HG03064 (cell line): ENCODE data around the gene GRIN3B.
"Not testable (repeated sequence)": the region's sequence is repeated elsewhere in the genome, so short reads cannot be mapped to it uniquely, and the experiment has no call there.

Source experiments
- ATAC-seq: cut with Tn5 transposase; IDR thresholded peaks from one replicate; pipeline ENCODE4 v1.9.1; 2021; ENCODE audit warnings: low read depth; ENCODE audit not compliant: unreplicated experiment

The GRIN3B gene, protein sequence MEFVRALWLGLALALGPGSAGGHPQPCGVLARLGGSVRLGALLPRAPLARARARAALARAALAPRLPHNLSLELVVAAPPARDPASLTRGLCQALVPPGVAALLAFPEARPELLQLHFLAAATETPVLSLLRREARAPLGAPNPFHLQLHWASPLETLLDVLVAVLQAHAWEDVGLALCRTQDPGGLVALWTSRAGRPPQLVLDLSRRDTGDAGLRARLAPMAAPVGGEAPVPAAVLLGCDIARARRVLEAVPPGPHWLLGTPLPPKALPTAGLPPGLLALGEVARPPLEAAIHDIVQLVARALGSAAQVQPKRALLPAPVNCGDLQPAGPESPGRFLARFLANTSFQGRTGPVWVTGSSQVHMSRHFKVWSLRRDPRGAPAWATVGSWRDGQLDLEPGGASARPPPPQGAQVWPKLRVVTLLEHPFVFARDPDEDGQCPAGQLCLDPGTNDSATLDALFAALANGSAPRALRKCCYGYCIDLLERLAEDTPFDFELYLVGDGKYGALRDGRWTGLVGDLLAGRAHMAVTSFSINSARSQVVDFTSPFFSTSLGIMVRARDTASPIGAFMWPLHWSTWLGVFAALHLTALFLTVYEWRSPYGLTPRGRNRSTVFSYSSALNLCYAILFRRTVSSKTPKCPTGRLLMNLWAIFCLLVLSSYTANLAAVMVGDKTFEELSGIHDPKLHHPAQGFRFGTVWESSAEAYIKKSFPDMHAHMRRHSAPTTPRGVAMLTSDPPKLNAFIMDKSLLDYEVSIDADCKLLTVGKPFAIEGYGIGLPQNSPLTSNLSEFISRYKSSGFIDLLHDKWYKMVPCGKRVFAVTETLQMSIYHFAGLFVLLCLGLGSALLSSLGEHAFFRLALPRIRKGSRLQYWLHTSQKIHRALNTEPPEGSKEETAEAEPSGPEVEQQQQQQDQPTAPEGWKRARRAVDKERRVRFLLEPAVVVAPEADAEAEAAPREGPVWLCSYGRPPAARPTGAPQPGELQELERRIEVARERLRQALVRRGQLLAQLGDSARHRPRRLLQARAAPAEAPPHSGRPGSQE

DNA sequence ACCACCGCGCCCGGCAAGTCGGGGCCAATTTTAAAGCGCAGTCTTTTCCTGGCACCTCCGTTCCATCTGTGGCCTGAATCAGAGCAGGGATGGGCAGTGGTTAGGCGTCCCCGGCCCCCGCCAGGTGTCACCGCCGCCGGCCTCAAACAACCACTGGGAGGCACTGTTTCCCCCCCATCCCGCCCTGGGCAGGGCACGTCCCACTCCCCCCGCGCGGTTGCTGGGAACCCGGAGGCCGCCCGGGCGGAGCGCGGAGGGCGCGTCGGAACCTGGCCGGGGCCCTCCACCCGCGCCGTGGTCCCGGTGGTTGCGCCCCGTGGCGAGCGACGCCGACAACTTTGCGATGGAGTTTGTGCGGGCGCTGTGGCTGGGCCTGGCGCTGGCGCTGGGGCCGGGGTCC, at the start of gene GRIN3B:
TSS of gene GRIN3B (plus strand) at position 325 of the 400 bp plus-strand sequence. CDS start at position 344, 19 bp downstream.
- no peak for ATAC-seq

GRCh38 chr19:952049-952679, 48.1 kb upstream of the GRIN3B start:
- ATAC-seq: no peak

DNA sequence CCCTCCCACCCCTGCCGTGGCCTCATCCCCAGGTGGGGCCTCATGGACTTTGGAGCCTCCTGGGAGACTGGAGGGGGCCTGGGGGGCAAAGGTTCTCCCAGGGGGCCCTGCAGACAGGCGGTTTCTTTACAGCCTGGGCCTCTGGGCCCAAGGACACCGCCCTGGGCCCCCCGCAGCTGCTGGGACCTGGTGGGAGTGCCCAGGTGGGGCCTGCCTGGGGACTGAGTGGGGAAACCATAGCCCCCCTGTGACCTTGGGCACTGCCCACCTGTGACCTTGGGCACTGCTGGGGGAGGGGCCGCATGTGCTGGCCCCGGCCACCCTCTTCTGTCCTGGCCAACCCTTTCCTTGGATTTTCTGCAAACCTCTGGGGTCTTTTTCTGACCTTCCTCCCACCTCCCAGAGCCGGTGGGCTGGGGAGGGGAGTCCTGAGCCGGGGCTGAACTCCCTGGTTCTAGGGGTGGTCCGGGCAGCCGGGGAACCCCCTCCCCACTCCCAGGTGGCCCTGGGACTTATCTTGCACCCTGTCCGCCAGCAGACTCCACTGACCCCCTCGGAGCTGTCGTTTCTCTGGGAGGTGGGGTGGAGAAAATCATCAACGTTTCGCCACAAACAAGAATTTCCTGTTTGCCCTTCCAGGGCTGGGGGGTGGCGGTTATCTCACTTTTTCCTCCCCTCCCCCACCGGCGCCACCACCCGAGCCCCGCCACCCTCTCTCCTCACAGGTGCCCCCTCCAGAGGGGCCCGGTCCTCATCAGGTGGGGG, 47.4 kb upstream of the GRIN3B start:
- no peak for ATAC-seq

DNA sequence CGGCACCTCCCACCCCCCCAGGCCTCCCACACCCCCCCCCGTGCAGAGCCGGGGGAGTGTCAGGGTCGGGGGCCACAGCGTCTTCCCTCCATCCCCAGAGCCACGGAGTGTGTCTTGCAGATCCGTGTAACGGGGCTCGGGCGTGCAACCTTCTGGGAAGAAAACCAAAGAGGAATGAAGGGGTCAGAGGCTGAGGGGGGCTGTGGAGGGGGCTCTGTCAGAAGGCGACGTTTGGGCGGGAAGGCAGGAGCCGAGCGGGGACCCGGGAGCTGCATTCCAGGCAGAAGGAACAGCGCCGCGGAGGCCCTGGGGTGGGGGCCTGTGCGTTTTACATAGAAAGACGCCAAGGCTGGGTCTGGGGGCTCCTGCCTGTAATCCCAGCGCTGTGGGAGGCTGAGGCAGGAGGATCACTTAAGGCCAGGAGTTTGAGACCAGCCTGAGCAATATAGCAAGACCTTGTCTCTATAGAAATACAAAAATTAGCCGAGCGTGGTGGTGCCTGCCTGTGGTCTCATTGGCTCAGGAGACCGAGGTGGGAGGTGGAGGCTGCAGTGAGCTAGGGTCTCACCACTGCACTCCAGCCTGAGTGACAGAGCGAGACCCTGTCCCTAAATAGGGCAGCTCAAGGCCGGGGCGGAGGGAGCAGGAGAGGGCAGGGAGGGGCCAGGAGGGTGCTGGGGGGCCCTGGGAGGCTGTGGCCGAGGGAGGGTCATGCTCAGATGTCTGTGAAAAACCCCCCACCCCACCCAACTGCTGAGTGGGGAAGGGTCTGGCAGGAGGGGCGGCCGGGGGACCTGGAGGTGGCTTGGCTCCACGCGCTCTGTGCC, 46.6 kb upstream of the GRIN3B start:
- no peak for ATAC-seq

GRCh38 chr19:954272-954671, 45.9 kb upstream of the GRIN3B start:
- ATAC-seq: no peak

DNA sequence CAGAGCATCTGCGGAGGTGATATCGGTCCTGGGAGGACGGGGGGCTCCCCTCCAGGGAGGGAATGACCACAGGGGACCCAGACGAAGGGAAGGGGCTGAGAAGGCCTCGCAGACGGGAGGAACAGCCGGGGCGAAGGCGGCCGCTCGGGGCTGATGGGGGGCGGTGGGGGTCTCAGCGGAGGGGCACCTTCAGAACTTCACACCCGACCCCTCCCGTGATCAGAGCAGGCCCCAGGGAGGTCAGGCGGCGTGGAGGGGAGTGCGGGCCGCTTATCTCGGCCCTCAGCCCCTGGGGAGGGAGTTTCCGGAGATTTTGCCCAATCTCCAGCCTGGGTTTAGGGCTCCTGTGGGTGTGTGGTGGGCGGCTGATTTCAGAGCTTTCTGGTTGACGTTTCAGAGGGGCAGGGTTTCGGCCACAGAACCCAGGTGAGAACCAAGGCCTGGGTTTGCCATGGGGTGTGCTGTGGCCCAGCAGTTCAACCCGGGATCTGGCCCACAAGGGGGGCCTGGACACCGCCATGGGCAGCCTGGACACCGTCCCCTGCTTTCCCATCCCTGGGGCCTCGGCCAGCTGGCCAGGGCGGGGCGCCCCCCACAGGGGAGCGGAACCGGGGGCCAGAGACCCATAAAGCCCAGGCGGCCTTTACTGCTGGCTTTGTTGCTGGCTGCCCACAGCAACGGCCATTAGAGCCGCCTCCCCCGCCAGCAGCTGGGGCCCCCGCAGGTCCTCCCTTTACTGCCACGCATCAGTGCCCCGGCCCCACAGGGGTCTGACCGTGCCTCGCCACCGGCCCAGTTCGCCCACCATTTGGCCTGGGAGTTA, 45.3 kb upstream of the GRIN3B start:
- ATAC-seq: no peak

DNA sequence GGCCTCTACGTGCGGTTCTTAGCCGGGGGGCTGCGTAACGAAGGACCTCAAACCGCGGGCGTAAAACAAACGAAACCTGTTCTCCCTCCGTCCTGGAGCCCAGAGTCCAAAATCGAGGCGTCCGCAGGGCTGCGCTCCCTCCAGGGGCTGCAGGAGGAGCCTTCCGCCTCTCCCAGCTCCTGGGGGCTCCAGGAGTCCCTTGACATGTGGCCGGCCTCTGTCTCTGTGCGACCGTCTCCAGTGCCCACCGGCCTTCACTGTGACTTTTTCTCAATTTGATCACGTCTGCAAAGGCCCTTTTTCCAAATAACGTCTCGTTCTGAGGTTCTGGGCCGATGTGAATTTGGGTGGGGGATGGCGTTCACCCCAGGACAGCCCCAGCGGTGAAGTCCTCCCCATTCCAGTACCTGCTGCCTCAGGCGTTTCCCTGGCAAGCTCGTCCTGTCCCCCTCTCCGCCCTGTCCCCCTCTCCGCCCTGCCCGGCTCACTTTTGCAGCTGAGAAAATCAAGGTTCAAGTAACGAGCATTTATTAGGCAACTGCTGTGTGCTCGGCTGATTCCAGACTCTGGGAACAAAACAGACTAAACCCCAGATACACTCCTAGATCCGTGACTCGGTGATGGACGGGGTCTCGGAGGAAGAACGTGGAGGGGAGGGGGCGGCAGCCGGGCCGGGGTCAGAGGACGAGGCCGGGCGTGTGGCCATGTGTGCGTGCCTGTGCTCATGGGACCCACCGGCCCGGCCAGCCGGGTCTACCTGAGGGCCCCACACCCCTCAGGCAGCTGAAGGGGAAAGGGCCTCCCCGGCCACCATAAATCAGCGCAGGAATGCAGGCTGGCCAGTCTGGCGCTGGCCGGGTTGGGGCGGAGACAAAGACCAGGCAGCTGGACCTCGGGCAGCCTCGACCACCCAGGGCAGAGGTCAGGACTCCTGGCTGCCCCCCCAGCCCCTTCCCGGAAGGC, 44.1 kb upstream of the GRIN3B start:
- ATAC-seq: no peak

GRCh38 chr19:956766-957440, 43.3 kb upstream of the GRIN3B start:
- no peak for ATAC-seq

DNA sequence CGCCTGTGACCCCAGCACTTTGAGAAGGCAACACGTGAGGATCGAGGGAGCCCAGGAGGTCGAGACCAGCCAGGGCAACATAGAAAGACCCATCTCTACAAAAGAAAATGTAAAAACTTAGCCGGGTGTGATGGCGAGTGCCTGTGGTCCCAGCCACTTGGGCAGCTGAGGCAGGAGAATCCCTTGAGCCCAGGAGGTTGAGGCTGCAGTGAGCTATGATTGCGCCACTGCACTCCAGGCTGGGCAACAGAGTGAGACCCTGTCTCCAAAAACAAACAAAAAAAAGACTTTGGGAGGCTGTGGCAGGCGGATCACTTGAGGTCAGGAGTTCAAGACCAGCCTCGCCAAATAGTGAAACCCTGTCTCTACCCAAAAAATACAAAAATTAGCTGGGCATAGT, 42.6 kb upstream of the GRIN3B start:
- not testable (repeated sequence) for ATAC-seq

GRCh38 chr19:958967-959855, 41.0 kb upstream of the GRIN3B start:
- ATAC-seq: no peak

DNA sequence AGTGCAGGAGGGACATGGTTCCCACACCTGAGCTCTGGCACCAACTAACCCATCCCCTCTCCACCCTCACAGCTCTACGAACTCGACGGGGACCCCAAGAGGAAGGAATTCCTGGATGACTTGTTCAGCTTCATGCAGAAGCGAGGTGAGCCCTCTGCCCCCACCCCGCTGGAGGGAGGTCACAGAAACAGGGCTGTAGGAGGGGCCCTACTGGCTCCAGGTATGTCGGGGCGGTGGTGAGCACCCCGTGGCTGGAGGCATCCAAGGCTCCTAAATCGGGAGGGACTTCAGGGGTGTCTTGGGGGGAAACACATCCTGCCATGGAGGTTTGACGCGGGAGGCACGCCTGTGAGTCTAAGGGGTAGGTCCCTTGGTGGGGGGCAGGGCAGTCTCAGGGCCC, 40.2 kb upstream of the GRIN3B start:
- no peak for ATAC-seq

DNA sequence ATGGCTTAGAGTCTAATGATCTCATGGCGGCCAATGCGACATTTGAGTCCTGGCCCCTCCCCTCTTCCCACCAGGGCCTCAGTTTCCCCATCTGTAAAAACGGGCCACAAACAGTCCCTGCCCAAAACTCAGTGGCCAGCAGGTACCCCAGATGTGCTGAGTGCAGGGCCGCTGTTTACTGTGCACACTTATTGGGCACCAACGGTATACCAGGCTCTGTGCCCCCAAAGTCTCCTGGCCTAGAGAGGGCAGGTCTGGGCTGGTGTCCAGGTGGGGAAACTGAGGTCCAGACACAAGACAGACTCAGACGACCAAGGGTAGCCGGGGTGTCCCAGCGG, 39.6 kb upstream of the GRIN3B start:
- no peak for ATAC-seq

DNA sequence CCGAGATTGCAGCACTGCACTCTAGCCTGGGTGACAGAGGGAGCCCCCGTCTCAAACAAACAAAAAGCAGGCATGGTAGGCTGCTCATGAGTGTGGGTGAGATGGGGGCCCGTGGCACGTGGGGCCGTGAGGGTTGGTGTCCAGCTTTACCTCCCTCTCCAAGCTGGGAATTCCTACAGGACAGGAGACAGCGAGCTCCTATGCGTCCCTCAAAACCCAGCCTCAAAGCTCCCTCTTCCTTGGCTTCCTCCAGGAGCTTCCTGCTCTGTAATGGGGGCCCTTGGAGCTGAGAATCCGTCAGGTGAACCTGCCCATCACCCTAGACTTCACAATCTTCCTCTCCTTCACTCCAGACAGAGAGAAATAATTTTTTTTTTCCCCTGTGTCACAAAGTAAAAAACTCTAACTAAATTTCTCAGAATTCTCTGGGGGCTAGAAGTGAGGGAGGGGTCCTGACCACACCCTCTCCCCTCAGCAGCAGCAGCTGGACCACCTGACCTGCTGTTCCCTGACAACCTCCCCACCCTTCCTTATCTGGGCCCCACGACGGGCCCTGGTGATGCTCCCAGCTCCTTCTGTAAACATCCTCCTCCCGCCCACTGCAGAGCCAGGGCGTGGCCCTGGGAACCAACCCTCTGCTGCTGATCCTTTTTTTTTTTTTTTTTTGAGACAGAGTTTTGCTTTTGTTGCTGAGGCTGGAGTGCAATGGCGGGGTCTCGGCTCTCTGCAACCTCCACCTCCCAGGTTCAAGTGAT, 38.2 kb upstream of the GRIN3B start:
- no peak for ATAC-seq

DNA sequence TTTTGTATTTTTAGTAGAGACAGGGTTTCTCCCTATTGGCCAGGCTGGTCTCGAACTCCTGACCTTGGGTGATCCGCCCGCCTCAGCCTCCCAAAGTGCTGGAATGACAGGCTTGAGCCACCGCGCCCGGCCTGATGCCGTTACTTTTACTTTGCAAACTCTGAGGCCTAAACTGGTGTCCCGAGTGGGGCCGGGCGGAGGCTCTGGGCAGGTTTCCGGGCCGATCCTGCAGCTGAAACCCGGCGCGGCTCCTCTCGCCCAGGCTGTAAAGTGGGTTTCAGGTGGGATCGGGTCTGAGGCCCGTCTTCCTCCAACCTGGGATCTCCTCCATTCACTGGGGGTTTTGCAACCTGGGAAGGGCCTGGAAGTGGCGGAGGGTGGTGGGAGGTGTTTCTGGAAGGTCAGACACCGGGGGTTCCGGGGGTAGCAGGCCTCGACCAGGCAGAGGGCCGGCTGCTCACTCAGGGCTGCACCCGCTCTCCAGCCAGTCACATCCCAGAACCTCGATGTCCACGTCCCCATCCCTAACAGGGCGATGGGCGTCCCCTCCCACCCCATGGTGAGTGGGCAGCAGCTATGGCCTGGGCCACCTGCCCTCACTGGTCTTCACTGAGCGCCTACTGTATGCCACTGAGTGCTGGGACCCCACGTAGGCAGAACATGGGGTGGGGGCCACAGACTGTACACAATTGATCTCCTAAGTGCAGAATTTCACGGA, 37.4 kb upstream of the GRIN3B start:
- ATAC-seq: no peak
